IMR-90 (cell line): Measurements from ENCODE around the gene ALDH1A2. TPM values are rescaled to one million over a fixed set of nuclear protein-coding genes. Genes with fewer than 3 reads are reported as not detected.

Source experiments
- ATAC-seq: fragments of 200-7000 bp; cut with Tn5 transposase; 2 replicates; pipeline ENCODE4 v1.9.1; 2020; ENCODE audit warnings: low read depth, mild to moderate bottlenecking, moderate library complexity
- BruUV-seq: library from RNA; stranded (reverse); fragments of 400-500 nt; replicated peaks from 2 replicates; lab custom pipeline; 2021; lab: Mats Ljungman, UMichigan
- CTCF ChIA-PET: fragments of 300-600 bp; formaldehyde crosslinking; extraction: SDS; loops from one replicate; lab custom pipeline; 2021; ENCODE audit warnings: antibody characterized with exemption; lab: Yijun Ruan, JAX
- POLR2A ChIA-PET: fragments of 300-600 bp; sonication (Branson Sonifier 250); formaldehyde crosslinking; loops from one replicate; lab custom pipeline; 2022; ENCODE audit warnings: antibody characterized with exemption; ENCODE audit not compliant: unreplicated experiment; lab: Charles Lee
- DNase-seq: peaks from one replicate; pipeline ENCODE4 v3.0.0; 2013
- H2AFZ ChIP-seq: replicated peaks from 2 replicates; pipeline ENCODE3; 2013; ENCODE audit warnings: low read length, mild to moderate bottlenecking; ENCODE audit not compliant: poor library complexity
- H2AK5ac ChIP-seq: 2 replicates; pipeline ENCODE4 v1.6.1; 2013; ENCODE audit warnings: low read depth, low read length, inconsistent platforms
- H2AK9ac ChIP-seq: replicated peaks from 2 replicates; pipeline ENCODE3; 2013; ENCODE audit warnings: mild to moderate bottlenecking, low read depth, low read length, moderate library complexity; ENCODE audit not compliant: poor library complexity
- H2BK120ac ChIP-seq: 2 replicates; pipeline ENCODE4 v1.6.1; 2013; ENCODE audit warnings: low read depth, low read length, inconsistent platforms
- H2BK15ac ChIP-seq: 3 replicates; pipeline ENCODE4 v1.6.1; 2013; ENCODE audit warnings: low read depth, low read length, inconsistent platforms
- H2BK20ac ChIP-seq: 2 replicates; pipeline ENCODE4 v1.6.1; 2013; ENCODE audit warnings: low read depth, mild to moderate bottlenecking, inconsistent platforms, low read length, moderate library complexity
- H2BK5ac ChIP-seq: 2 replicates; pipeline ENCODE4 v1.6.1; 2013; ENCODE audit warnings: mild to moderate bottlenecking, low read depth, low read length, inconsistent platforms; ENCODE audit not compliant: poor library complexity, severe bottlenecking
- H3K14ac ChIP-seq: replicated peaks from 2 replicates; pipeline ENCODE4 v1.6.1; 2013; ENCODE audit warnings: low read depth, low read length, inconsistent platforms
- H3K18ac ChIP-seq: 2 replicates; pipeline ENCODE4 v1.6.1; 2013; ENCODE audit warnings: low read depth, low read length, control low read depth
- H3K23ac ChIP-seq: 2 replicates; pipeline ENCODE4 v1.6.1; 2013; ENCODE audit warnings: low read depth, low read length, inconsistent platforms
- H3K27ac ChIP-seq: 2 replicates; pipeline ENCODE4 v1.5.1; 2013; ENCODE audit warnings: mild to moderate bottlenecking, control low read depth, low read length; ENCODE audit not compliant: insufficient read depth
- H3K27me3 ChIP-seq: 2 replicates; pipeline ENCODE4 v1.6.1; 2013; ENCODE audit warnings: low read length; ENCODE audit not compliant: control insufficient read depth, insufficient read depth
- H3K36me3 ChIP-seq: 2 replicates; pipeline ENCODE4 v1.6.1; 2013; ENCODE audit warnings: low read length, mixed read lengths; ENCODE audit not compliant: control insufficient read depth, insufficient read depth
- H3K4ac ChIP-seq: 2 replicates; pipeline ENCODE4 v1.6.1; 2013; ENCODE audit warnings: low read depth, low read length, inconsistent platforms
- H3K4me1 ChIP-seq: 2 replicates; pipeline ENCODE4 v1.6.1; 2013; ENCODE audit warnings: low read length, mixed read lengths; ENCODE audit not compliant: control insufficient read depth, insufficient read depth
- H3K4me2 ChIP-seq: 2 replicates; pipeline ENCODE4 v1.6.1; 2013; ENCODE audit warnings: low read depth, mild to moderate bottlenecking, control low read depth, low read length, moderate library complexity
- H3K4me3 ChIP-seq: 2 replicates; pipeline ENCODE4 v1.5.1; 2013; ENCODE audit warnings: low read depth, mild to moderate bottlenecking, control low read depth, low read length, moderate library complexity; ENCODE audit not compliant: insufficient read depth
- H3K56ac ChIP-seq: 2 replicates; pipeline ENCODE4 v1.6.1; 2013; ENCODE audit warnings: low read length, inconsistent platforms; ENCODE audit not compliant: insufficient read depth; ENCODE audit errors: extremely low read depth
- H3K79me1 ChIP-seq, 2 experiments: 2 replicates each; pipeline ENCODE4 v1.6.1; 2013; ENCODE audit warnings: low read length in 2 of 2, inconsistent platforms in 1 of 2, low read depth in 1 of 2
- H3K9ac ChIP-seq: 2 replicates; pipeline ENCODE4 v1.6.1; 2013; ENCODE audit warnings: low read depth, low read length, control low read depth
- H3K9me1 ChIP-seq: 2 replicates; pipeline ENCODE4 v1.6.1; 2013; ENCODE audit warnings: low read length, inconsistent platforms; ENCODE audit not compliant: insufficient read depth
- H3K9me3 ChIP-seq: 2 replicates; pipeline ENCODE4 v1.6.1; 2013; ENCODE audit warnings: low read length; ENCODE audit not compliant: control insufficient read depth, insufficient read depth
- H4K20me1 ChIP-seq: 2 replicates; pipeline ENCODE4 v1.6.1; 2013; ENCODE audit warnings: low read length, inconsistent platforms; ENCODE audit not compliant: insufficient read depth
- H4K5ac ChIP-seq: 2 replicates; pipeline ENCODE4 v1.6.1; 2013; ENCODE audit warnings: mild to moderate bottlenecking, low read depth, low read length, control low read depth
- H4K8ac ChIP-seq, 2 experiments: 2 replicates each; pipeline ENCODE4 v1.6.1; 2013; ENCODE audit warnings: low read depth in 2 of 2, low read length in 2 of 2, control low read depth in 1 of 2, inconsistent platforms in 1 of 2
- H4K91ac ChIP-seq: 2 replicates; pipeline ENCODE4 v1.6.1; 2013; ENCODE audit warnings: low read depth, low read length, inconsistent platforms; ENCODE audit not compliant: insufficient read depth
- BHLHE40 ChIP-seq: fragments of 150-350 bp; IDR thresholded peaks from 2 replicates; pipeline ENCODE4 v1.6.1; 2016; ENCODE audit warnings: mild to moderate bottlenecking, low read depth, low read length
- CEBPB ChIP-seq: IDR thresholded peaks from 2 replicates; pipeline ENCODE4 v1.6.1; 2012; ENCODE audit warnings: low read depth, low read length, improper control_type of control experiment
- CHD1 ChIP-seq: IDR thresholded peaks from 2 replicates; pipeline ENCODE4 v1.6.1; 2012; ENCODE audit warnings: low read depth, low read length, improper control_type of control experiment
- FOS ChIP-seq: fragments of 150-350 bp; IDR thresholded peaks from 2 replicates; pipeline ENCODE4 v1.6.1; 2016; ENCODE audit warnings: low read depth, low read length
- MAFK ChIP-seq: IDR thresholded peaks from 2 replicates; pipeline ENCODE4 v1.6.1; 2012; ENCODE audit warnings: low read depth, low read length, improper control_type of control experiment
- NFE2L2 ChIP-seq: fragments of 150-350 bp; IDR thresholded peaks from 2 replicates; pipeline ENCODE4 v1.6.1; 2016; ENCODE audit warnings: low read depth, mild to moderate bottlenecking, low read length
- POLR2A ChIP-seq: IDR thresholded peaks from 2 replicates; pipeline ENCODE4 v1.6.1; 2012; ENCODE audit warnings: mild to moderate bottlenecking, low read depth, low read length
- SMC3 ChIP-seq: fragments of 150-350 bp; IDR thresholded peaks from 2 replicates; pipeline ENCODE4 v1.6.1; 2016; ENCODE audit warnings: low read depth, mild to moderate bottlenecking, antibody characterized with exemption, low read length, moderate library complexity
- WGBS, 2 experiments: methylation state at CpG; one replicate each; pipeline versions ENCODE4 v1.1.5 to v1.1.7; 2013; ENCODE audit warnings: missing lambda C conversion rate in 2 of 2; ENCODE audit not compliant: insufficient read length in 1 of 2; ENCODE audit errors: extremely low coverage in 2 of 2; 5-methylcytosine and 5-hydroxymethylcytosine counted together
- dilution Hi-C: fragments of 300-500 bp; cut with HindIII; formaldehyde crosslinking; loops from one replicate; pipeline ENCODE4 v1.14.3; 2018; ENCODE audit warnings: low sequenced_read_pairs; ENCODE audit not compliant: unreplicated experiment
- in situ Hi-C: fragments of 300-500 bp; cut with MboI; formaldehyde crosslinking; loops from 3 replicates; pipeline ENCODE4 v1.14.3; 2019; ENCODE audit warnings: low sequenced_read_pairs, inconsistent platforms, mixed read lengths
- intact Hi-C: fragments of 100-400 bp; cut with micrococcal nuclease; formaldehyde crosslinking; loops from 2 replicates; pipeline ENCODE4 v1.10.0; 2022
- polyA plus RNA-seq, 3 experiments: library from polyadenylated mRNA; depleted of rRNA; stranded (reverse); fragments of >200 nt; gene quantifications; 2 replicates each; pipeline ENCODE4 v1.2.3, GENCODE V29; 2012; ENCODE audit warnings: low replicate concordance in 1 of 3
- total RNA-seq: library from RNA; depleted of rRNA; stranded (reverse); fragments of >200 nt; gene quantifications from 2 replicates; pipeline ENCODE4 v1.2.3, GENCODE V29; 2012
- TF ChIP-seq, protein P1 (sequence below): fragments of 150-350 bp; IDR thresholded peaks from 2 replicates; pipeline ENCODE4 v1.6.1; 2016; ENCODE audit warnings: low read depth, mild to moderate bottlenecking, low read length, moderate library complexity, borderline replicate concordance
- TF ChIP-seq, protein P2 (sequence below): fragments of 150-350 bp; IDR thresholded peaks from 2 replicates; pipeline ENCODE4 v1.6.1; 2017; ENCODE audit warnings: mild to moderate bottlenecking, antibody characterized with exemption, low read length, low read depth
- TF ChIP-seq, protein P3 (sequence below): conservative IDR thresholded peaks from 2 replicates; pipeline ENCODE4 v1.5.1; 2012; ENCODE audit warnings: mild to moderate bottlenecking, low read depth, low read length, improper control_type of control experiment

Gene ALDH1A2
- total and polyA plus RNA-seq, 2 of the 4 experiments (the other 2 are of a cell fraction): not detected

DNA sequence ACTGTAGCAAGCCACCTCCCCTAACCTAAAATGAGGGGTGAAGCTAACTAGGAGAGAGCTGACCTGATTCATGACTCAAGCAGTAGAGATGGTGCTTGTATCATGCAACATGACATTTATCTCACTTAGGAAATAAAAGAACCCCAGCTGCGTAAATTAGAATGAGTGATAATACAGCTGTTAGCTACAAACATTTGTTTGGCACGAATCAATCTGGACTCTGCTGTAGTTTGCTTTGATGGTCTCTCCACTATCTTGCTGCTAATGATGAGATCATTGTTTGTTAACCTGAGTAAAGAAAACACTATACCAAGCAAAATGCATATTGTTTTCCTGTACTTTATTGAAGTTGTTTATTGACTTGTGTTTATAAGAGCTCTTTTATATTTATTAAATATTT, 92.6 kb downstream of the ALDH1A2 start:
- H3K56ac ChIP-seq: no peak overlapping the region
- no peaks in the 10 kb centered on the region for H3K9me1 ChIP-seq
- H3K4me2 ChIP-seq: no peak overlapping the region
- no peak overlapping the region for H2AK5ac ChIP-seq
- H3K18ac ChIP-seq: no peak overlapping the region
- no peak overlapping the region for H2BK5ac ChIP-seq
- dilution Hi-C loops: no loop called here
- H4K8ac ChIP-seq: no peak overlapping the region
- no peaks in the 10 kb centered on the region; the same call in 1 of the 2 replicates for H3K27me3 ChIP-seq
- H3K79me1 ChIP-seq: no peaks in the 10 kb centered on the region
- H4K20me1 ChIP-seq: no peaks in the 10 kb centered on the region
- H3K9me3 ChIP-seq: no peaks in the 10 kb centered on the region
- intact Hi-C loops: no loop called here
- H3K27ac ChIP-seq: no peak overlapping the region
- no peak overlapping the region for H3K4me3 ChIP-seq
- H3K9ac ChIP-seq: no peak overlapping the region
- H3K36me3 ChIP-seq: no peaks in the 10 kb centered on the region
- TF ChIP-seq FOS: no peak
- TF ChIP-seq, protein P1, sequence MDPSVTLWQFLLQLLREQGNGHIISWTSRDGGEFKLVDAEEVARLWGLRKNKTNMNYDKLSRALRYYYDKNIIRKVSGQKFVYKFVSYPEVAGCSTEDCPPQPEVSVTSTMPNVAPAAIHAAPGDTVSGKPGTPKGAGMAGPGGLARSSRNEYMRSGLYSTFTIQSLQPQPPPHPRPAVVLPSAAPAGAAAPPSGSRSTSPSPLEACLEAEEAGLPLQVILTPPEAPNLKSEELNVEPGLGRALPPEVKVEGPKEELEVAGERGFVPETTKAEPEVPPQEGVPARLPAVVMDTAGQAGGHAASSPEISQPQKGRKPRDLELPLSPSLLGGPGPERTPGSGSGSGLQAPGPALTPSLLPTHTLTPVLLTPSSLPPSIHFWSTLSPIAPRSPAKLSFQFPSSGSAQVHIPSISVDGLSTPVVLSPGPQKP: no peak
- TF ChIP-seq CHD1: no peak
- TF ChIP-seq BHLHE40: no peak
- TF ChIP-seq SMC3: no peak
- no peak for TF ChIP-seq POLR2A
- TF ChIP-seq CEBPB: no peak
- no peak for TF ChIP-seq MAFK
- TF ChIP-seq, protein P2, sequence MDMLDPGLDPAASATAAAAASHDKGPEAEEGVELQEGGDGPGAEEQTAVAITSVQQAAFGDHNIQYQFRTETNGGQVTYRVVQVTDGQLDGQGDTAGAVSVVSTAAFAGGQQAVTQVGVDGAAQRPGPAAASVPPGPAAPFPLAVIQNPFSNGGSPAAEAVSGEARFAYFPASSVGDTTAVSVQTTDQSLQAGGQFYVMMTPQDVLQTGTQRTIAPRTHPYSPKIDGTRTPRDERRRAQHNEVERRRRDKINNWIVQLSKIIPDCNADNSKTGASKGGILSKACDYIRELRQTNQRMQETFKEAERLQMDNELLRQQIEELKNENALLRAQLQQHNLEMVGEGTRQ: no peak
- TF ChIP-seq NFE2L2: no peak
- TF ChIP-seq, protein P3, sequence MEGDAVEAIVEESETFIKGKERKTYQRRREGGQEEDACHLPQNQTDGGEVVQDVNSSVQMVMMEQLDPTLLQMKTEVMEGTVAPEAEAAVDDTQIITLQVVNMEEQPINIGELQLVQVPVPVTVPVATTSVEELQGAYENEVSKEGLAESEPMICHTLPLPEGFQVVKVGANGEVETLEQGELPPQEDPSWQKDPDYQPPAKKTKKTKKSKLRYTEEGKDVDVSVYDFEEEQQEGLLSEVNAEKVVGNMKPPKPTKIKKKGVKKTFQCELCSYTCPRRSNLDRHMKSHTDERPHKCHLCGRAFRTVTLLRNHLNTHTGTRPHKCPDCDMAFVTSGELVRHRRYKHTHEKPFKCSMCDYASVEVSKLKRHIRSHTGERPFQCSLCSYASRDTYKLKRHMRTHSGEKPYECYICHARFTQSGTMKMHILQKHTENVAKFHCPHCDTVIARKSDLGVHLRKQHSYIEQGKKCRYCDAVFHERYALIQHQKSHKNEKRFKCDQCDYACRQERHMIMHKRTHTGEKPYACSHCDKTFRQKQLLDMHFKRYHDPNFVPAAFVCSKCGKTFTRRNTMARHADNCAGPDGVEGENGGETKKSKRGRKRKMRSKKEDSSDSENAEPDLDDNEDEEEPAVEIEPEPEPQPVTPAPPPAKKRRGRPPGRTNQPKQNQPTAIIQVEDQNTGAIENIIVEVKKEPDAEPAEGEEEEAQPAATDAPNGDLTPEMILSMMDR: no peak
- ChIA-PET POLR2A (no interaction called here), CTCF (no interaction called here)
- H3K14ac ChIP-seq: no peak overlapping the region
- BruUV-seq: no TSS peak
- no peak overlapping the region for H2BK20ac ChIP-seq
- no peak overlapping the region for H4K91ac ChIP-seq
- no peak overlapping the region for H2BK15ac ChIP-seq
- no CpG with 5 or more reads among the region's 2 CpGs for WGBS, 2 experiments
- ATAC-seq (no peak), DNase-seq (no peak)
- no peak overlapping the region for H3K4ac ChIP-seq
- no peak overlapping the region for H2AFZ ChIP-seq
- H4K5ac ChIP-seq: no peak overlapping the region
- in situ Hi-C loops: no loop called here
- no peak overlapping the region for H2BK120ac ChIP-seq
- H3K23ac ChIP-seq: no peak overlapping the region
- no peaks in the 10 kb centered on the region for H3K4me1 ChIP-seq
- H2AK9ac ChIP-seq: no peak overlapping the region
